H7 (cell line): ENCODE data around the gene ADGRE1. TPM values are rescaled to one million over a fixed set of nuclear protein-coding genes. Genes with fewer than 3 reads are reported as not detected.

Source experiments
- DNase-seq: peaks from one replicate; pipeline ENCODE4 v3.0.0; 2012
- H3K27me3 ChIP-seq: 2 replicates; pipeline ENCODE4 v1.6.0; 2011; ENCODE audit warnings: mild to moderate bottlenecking, low read length; ENCODE audit not compliant: control insufficient read depth, insufficient read depth
- H3K36me3 ChIP-seq: replicated peaks from 2 replicates; pipeline ENCODE4 v1.5.1; 2011; ENCODE audit warnings: low read length; ENCODE audit not compliant: control insufficient read depth, insufficient read depth
- H3K4me3 ChIP-seq: 2 replicates; pipeline ENCODE4 v1.5.1; 2011; ENCODE audit warnings: low read depth, mild to moderate bottlenecking, control low read depth, low read length, moderate library complexity; ENCODE audit not compliant: insufficient read depth
- total RNA-seq: library from RNA; depleted of rRNA; stranded (reverse); fragments of >200 nt; shearing (Covaris generic); gene quantifications from 2 replicates; pipeline ENCODE4 v1.2.3, GENCODE V29; 2014; rRNA removed

Gene ADGRE1, protein sequence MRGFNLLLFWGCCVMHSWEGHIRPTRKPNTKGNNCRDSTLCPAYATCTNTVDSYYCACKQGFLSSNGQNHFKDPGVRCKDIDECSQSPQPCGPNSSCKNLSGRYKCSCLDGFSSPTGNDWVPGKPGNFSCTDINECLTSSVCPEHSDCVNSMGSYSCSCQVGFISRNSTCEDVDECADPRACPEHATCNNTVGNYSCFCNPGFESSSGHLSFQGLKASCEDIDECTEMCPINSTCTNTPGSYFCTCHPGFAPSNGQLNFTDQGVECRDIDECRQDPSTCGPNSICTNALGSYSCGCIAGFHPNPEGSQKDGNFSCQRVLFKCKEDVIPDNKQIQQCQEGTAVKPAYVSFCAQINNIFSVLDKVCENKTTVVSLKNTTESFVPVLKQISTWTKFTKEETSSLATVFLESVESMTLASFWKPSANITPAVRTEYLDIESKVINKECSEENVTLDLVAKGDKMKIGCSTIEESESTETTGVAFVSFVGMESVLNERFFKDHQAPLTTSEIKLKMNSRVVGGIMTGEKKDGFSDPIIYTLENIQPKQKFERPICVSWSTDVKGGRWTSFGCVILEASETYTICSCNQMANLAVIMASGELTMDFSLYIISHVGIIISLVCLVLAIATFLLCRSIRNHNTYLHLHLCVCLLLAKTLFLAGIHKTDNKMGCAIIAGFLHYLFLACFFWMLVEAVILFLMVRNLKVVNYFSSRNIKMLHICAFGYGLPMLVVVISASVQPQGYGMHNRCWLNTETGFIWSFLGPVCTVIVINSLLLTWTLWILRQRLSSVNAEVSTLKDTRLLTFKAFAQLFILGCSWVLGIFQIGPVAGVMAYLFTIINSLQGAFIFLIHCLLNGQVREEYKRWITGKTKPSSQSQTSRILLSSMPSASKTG
- total RNA-seq: not detected in 2 replicates

DNA sequence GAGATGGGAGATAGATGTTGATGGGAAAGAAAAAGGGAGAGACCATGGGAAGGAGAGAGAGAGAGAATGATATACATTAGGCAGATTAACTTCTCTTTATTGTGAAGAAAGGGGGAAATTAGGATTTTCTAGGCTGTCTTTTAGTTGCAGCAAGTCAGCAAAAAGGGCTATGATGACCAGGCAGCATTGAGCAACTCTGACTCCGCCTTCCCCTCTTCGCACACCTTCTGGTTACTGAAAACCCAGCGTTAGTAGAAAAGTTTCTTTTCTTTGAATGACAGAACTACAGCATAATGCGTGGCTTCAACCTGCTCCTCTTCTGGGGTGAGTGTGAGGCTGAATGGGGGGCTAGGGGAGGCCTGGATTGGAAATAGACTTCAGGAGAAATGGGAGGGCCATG is at the start of gene ADGRE1:
Gene ADGRE1 (plus strand): TSS at position 264 of the 400 bp plus-strand sequence. CDS start 30 bp downstream, at position 294.
- H3K4me3 ChIP-seq: no peak within 1 kb of the TSS
- DNase-seq: no peak
- no peaks in the 10 kb centered on the region for H3K36me3 ChIP-seq
- H3K27me3 ChIP-seq: no peaks in the 10 kb centered on the region

DNA sequence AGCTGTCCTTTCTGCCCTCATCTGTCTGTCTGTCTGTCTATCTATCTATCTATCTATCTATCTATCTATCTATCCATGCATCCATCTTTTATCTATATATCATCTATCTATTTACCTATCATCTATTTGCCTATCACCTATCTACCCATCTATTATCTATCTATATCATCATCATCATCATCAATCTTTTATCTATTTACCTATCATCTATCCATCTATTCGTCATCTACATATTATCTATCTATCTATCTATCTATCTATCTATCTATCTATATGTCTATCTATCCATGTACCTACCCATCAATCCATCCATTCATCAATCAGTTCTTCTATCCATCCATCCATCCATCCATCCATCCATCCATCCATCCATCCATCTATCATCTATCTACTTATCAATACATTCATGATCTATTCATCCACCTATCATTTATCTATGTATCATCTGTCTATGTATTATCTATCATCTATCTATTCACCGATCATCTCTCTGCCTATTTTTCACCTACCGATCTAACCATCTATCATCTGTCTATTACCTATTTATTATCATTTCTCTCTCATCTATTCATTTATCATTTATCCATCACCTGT is 49.2 kb upstream of the ADGRE1 start:
- no peak overlapping the region for H3K4me3 ChIP-seq
- H3K27me3 ChIP-seq: no peaks in the 10 kb centered on the region
- DNase-seq: no peak
- no peaks in the 10 kb centered on the region for H3K36me3 ChIP-seq

DNA sequence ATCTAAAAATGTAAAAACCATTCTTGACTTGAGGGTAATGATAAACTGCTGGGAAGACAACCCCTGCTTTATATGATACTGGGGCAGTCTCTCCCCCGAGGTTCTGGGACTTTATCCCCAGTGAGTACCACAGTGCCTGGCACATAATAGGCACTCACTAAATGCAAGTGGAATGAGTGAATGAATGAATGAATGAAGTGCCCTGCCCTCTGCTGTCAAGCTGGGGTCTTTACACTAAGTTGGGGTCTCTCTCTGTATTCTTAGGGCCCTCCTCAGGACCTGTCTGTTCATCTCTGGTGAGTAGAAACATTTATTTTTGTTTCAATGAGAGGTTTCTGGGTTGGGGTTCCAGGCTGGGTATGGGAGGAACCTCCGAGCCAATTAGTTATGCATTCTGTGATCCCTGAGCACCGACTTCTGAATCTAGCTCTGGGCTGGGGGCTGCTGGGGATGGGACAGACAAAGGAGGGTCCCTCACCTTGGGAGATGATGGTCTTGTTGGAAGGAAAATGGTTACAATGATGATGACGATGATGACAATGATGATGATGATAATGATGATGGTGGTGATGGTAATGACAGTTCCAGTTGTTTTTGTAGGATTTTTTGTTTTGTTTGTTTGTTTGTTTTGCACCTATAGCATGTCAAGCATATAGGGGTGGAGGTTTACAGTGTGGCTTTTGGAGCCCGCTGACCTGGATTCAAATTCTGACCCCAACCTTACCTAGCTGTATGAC is 44.3 kb upstream of the ADGRE1 start:
- H3K27me3 ChIP-seq: no peaks in the 10 kb centered on the region
- DNase-seq: no peak
- no peak overlapping the region for H3K4me3 ChIP-seq
- no peaks in the 10 kb centered on the region; the same call in 1 of the 2 replicates for H3K36me3 ChIP-seq

DNA sequence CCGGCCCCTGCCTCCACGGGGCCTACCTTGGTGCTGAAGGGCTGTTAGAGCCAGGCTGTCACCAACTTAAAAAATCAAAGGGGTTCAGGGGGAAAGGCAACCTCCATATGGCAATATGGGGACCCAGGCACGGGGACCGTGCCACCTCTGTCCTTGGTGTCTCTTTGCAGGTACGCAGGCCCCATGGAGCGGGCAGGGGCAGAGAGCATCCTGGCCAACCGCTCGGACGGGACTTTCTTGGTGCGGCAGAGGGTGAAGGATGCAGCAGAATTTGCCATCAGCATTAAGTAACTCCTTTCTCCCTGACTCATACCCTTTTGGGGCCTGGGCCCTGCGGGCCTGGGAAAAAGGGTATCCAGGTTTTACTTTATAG is 39.6 kb upstream of the ADGRE1 start:
- no peak overlapping the region for H3K4me3 ChIP-seq
- no peaks in the 10 kb centered on the region; the same call in 1 of the 2 replicates for H3K36me3 ChIP-seq
- DNase-seq: no peak
- H3K27me3 ChIP-seq: no peaks in the 10 kb centered on the region

DNA sequence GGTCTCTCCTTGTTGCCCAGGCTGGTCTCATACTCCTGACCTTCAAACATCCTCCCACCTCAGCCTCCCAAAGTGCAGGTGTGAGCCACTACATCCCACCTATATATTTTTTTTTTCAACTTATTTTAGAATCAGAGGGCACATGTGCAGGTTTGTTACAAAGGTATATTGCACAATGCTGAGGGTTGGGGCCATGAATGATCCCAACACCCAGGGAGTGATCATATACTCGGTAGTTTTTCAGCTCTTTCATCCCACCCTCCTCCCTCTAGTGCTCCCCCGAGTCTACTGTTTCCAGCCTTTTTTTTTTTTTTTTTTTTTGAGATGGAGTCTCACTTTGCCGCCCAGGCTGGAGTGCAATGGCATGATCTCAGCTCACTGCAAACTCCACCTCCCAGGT is 38.4 kb upstream of the ADGRE1 start:
- no peaks in the 10 kb centered on the region for H3K27me3 ChIP-seq
- H3K36me3 ChIP-seq: no peaks in the 10 kb centered on the region; the same call in 1 of the 2 replicates
- DNase-seq: no peak
- no peak overlapping the region for H3K4me3 ChIP-seq

DNA sequence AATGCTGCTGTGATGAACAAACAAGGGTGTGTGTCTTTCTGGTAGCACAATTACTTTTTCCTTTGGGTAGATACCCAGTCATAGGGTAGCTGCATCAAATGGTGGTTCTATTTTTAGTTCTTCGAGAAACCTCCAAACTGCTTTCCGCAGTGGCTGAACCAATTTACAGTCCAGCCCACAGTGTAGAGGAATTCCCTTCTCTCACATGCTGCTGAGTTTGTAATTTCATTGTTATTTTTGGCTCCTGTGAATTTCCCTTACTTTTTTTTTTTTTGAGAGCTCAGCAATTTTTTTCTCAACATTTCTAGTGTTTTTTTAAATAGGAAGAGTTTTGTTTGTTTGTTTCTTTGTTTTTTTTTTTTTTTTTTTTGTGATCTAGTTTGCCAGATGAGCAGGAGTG is 37.5 kb upstream of the ADGRE1 start:
- H3K4me3 ChIP-seq: no peak overlapping the region
- DNase-seq: no peak
- H3K27me3 ChIP-seq: no peaks in the 10 kb centered on the region
- H3K36me3 ChIP-seq: no peaks in the 10 kb centered on the region; the same call in 1 of the 2 replicates

DNA sequence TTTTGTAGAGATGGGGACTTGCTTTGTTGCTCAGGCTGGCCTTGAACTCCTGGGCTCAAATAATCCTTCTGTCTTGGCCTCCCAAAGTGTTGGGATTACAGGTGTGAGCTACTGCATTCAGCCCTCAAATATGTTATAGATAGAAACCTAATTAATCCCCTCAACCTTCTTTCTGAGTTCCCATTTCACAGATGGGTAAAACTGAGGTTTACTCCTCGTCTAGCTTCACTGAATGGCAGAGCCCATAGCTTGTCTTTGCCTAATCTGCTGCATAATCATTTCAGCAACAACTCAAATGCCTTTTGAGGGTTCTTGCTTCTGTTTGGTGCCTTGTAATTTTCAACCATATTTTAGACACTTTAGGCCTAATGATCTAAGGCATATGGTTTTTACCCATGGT is 36.0 kb upstream of the ADGRE1 start:
- H3K36me3 ChIP-seq: no peaks in the 10 kb centered on the region
- H3K4me3 ChIP-seq: no peak overlapping the region
- no peak for DNase-seq
- H3K27me3 ChIP-seq: no peaks in the 10 kb centered on the region

DNA sequence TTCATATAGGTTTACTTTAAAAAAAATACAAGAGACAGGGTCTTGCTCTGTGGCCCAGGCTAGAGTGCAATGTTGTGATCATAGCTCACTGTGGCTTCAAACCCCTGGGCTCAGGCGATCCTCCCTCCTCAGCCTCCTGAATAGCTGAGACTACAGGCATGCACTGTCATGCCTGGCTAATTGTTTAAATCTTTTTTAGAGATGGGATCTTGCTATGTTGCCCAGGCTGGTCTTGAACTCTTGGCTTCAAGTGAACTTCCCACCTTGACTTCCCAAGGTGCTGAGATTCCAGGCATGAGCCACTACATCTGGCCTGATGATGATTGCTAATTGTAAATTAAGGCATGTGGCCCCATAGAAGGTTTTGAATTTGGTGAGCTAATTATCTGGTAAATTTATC is 35.4 kb upstream of the ADGRE1 start:
- Histone ChIP-seq H3K27me3 (no peaks in the 10 kb centered on the region), H3K36me3 (no peaks in the 10 kb centered on the region)
- no peak for DNase-seq

DNA sequence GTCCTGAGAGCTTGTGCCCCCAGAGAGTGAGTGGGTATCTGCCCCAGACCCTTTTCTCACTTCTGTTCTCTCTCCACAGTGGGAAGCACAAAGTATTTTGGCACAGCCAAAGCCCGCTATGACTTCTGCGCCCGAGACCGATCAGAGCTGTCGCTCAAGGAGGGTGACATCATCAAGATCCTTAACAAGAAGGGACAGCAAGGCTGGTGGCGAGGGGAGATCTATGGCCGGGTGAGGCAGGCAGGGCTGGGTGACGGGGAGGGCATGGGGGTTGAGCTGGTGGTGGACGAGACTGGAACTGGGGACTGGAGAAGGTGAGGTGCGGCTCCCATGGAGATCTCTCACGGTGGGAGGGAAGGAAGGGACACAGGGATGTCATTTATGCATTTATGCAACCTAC is 33.5 kb upstream of the ADGRE1 start:
- Histone ChIP-seq H3K36me3 (no peaks in the 10 kb centered on the region), H3K4me3 (no peak overlapping the region), H3K27me3 (no peaks in the 10 kb centered on the region)
- DNase-seq: no peak

More for the DNA sequence above, 35.4 kb upstream of the ADGRE1 start:
- H3K4me3 ChIP-seq: no peak overlapping the region

DNA sequence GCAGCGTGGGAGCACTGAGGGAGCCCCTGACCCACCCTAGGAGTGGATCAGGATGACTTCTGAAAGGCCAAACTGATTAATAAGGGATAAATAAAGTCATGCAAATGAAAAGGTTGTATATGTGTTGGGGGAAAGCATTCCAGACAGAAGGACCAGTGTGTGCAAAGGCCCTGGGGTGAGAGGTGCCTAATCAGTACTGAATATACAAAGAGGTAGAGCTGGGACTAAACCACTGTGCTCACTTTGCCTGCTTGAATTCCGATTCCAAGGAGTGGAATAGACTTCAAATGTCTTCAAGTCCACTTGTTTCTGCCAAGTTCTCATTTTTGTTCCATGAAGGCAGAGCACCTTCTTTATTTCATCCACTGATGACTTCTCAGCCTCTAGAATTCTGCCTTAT is 32.6 kb upstream of the ADGRE1 start:
- H3K27me3 ChIP-seq: no peaks in the 10 kb centered on the region
- H3K4me3 ChIP-seq: no peak overlapping the region
- no peak for DNase-seq
- H3K36me3 ChIP-seq: no peaks in the 10 kb centered on the region

DNA sequence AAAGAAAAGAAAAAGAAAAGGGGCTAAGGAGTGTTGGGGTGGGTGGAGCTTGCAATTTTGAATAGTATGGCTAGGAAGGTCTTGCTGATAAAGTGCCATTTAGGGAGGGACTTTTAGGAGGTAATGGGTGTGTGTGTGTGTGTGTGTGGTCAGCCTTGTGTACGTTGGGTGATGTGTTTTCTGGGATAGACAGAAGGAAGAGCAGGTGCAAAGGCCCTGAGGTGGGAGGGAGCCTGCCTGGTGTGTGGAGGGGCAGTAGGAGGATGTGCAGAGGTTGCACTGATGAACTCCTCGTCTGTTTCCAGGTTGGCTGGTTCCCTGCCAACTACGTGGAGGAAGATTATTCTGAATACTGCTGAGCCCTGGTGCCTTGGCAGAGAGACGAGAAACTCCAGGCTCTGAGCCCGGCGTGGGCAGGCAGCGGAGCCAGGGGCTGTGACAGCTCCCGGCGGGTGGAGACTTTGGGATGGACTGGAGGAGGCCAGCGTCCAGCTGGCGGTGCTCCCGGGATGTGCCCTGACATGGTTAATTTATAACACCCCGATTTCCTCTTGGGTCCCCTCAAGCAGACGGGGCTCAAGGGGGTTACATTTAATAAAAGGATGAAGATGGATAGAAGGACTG is 30.5 kb upstream of the ADGRE1 start:
- no peak overlapping the region for H3K4me3 ChIP-seq
- H3K36me3 ChIP-seq: no peaks in the 10 kb centered on the region
- no peak for DNase-seq
- H3K27me3 ChIP-seq: no peaks in the 10 kb centered on the region

DNA sequence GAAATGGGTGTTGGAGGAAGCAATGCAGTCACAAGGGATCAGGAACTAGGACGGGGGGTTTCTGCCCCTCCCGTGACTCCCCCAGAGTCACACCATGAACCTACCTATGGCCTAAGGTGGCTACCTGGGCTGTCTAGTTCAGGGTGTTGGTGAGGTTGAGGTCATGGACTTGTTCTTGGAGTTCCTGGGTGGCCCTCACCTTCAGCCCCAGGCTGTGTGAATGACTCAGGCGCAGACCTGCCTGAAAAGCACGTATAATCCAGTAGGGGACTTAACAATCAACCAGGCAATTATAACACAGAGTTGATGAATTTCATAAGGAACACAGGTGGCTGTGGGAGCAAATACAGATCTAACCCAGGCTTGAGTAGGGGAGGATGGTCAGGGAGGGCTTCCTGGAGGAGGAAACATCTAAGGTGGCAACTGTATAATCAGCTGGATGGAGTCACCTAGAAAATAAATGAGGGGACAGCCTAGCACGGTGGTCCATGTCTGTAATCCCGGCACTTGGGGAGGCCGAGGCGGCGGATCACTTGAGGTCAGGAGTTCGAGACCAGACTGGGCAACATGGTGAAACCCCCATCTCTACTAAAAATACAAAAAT is 25.6 kb upstream of the ADGRE1 start:
- no peak for DNase-seq
- no peaks in the 10 kb centered on the region for H3K27me3 ChIP-seq
- no peaks in the 10 kb centered on the region for H3K36me3 ChIP-seq
- H3K4me3 ChIP-seq: no peak overlapping the region

DNA sequence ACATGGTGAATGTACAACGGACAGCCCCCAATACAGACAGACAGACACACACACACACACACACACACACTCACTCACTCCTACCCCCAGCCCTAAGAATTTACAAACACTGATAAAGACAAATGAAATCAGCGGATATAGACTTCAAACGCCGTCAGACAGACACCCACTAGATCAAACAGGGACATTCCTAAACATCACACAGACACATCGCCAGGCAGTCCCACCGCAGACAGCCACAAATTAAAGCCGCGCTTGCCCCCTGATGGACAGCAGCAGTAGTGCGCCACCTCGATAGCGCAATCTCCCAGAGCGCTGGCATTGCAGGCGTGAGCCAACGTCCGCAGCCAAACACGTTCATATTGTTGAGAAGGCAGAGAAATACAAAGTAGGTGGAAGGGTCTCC is 24.7 kb upstream of the ADGRE1 start:
- H3K36me3 ChIP-seq: no peaks in the 10 kb centered on the region
- DNase-seq: peak; percentile 82
- peak overlapping the region; percentile 13; the same call in 1 of the 2 replicates for H3K4me3 ChIP-seq
- H3K27me3 ChIP-seq: no peaks in the 10 kb centered on the region
